HEK293T (cell line): ENCODE data around the gene AHDC1.
"Not testable (repeated sequence)": the region's sequence is repeated elsewhere in the genome, so short reads cannot be mapped to it uniquely, and the experiment has no call there.

ENCODE experiments used
- CTCF ChIA-PET: fragments of 350-600 bp; formaldehyde crosslinking; extraction: SDS; loops from one replicate; lab custom pipeline; 2021; ENCODE audit warnings: antibody characterized with exemption, inconsistent platforms; lab: Yijun Ruan, JAX
- POLR2A ChIA-PET: fragments of 350-600 bp; formaldehyde crosslinking; extraction: SDS; loops from one replicate; lab custom pipeline; 2020; ENCODE audit warnings: antibody characterized with exemption, inconsistent platforms; lab: Yijun Ruan, JAX
- DNase-seq: peaks from one replicate; pipeline ENCODE4 v3.0.0; 2012; ENCODE audit warnings: mixed read lengths; ENCODE audit errors: extremely low spot score
- ARNT ChIP-seq: fragments of 450-650 bp; IDR thresholded peaks from 2 replicates; pipeline ENCODE4 v1.6.1; 2017; ENCODE audit warnings: mild to moderate bottlenecking
- BHLHE40 ChIP-seq: fragments of 450-650 bp; IDR thresholded peaks from 2 replicates; pipeline ENCODE4 v1.6.1; 2016; ENCODE audit warnings: mild to moderate bottlenecking, moderate library complexity, borderline replicate concordance
- CTBP1 ChIP-seq: fragments of 450-650 bp; IDR thresholded peaks from 2 replicates; pipeline ENCODE4 v1.6.1; 2016; ENCODE audit warnings: borderline replicate concordance
- ELF4 ChIP-seq: fragments of 450-650 bp; IDR thresholded peaks from 2 replicates; pipeline ENCODE4 v1.6.1; 2017; ENCODE audit warnings: antibody characterized with exemption
- FOXA1 ChIP-seq: fragments of 450-650 bp; IDR thresholded peaks from 2 replicates; pipeline ENCODE4 v1.6.1; 2016; ENCODE audit warnings: mild to moderate bottlenecking
- FOXK2 ChIP-seq: fragments of 450-650 bp; IDR thresholded peaks from 2 replicates; pipeline ENCODE4 v1.6.1; 2016; ENCODE audit warnings: mild to moderate bottlenecking
- FOXM1 ChIP-seq: fragments of 450-650 bp; IDR thresholded peaks from 2 replicates; pipeline ENCODE4 v1.6.1; 2017; ENCODE audit warnings: mild to moderate bottlenecking, borderline replicate concordance
- HDGF ChIP-seq: fragments of 450-650 bp; IDR thresholded peaks from 2 replicates; pipeline ENCODE4 v1.6.1; 2017; ENCODE audit warnings: antibody characterized with exemption, borderline replicate concordance
- L3MBTL2 ChIP-seq: fragments of 450-650 bp; conservative IDR thresholded peaks from 2 replicates; pipeline ENCODE4 v1.6.1; 2016; ENCODE audit warnings: mild to moderate bottlenecking
- LEF1 ChIP-seq: fragments of 450-650 bp; IDR thresholded peaks from 2 replicates; pipeline ENCODE4 v1.6.1; 2017; ENCODE audit warnings: mild to moderate bottlenecking, borderline replicate concordance
- NFRKB ChIP-seq: fragments of 450-650 bp; IDR thresholded peaks from 2 replicates; pipeline ENCODE4 v1.6.1; 2016; ENCODE audit warnings: mild to moderate bottlenecking, moderate library complexity
- SP1 ChIP-seq: fragments of 450-650 bp; IDR thresholded peaks from 2 replicates; pipeline ENCODE4 v1.6.1; 2017
- SUZ12 ChIP-seq: fragments of 450-650 bp; IDR thresholded peaks from 2 replicates; pipeline ENCODE4 v1.6.1; 2016; ENCODE audit warnings: mild to moderate bottlenecking
- TARDBP ChIP-seq: fragments of 450-650 bp; IDR thresholded peaks from 2 replicates; pipeline ENCODE4 v1.6.1; 2016
- ZNF384 ChIP-seq: fragments of 450-650 bp; IDR thresholded peaks from 2 replicates; pipeline ENCODE4 v1.6.1; 2016
- TF ChIP-seq, protein P1 (sequence below): fragments of 450-650 bp; IDR thresholded peaks from 2 replicates; pipeline ENCODE4 v1.6.1; 2016

Gene AHDC1

GRCh38 chr1:27648602-27649305 lies 44.8 kb upstream of the AHDC1 start:
- CTCF ChIA-PET = no interaction called here
- DNase-seq = no peak
- TF ChIP-seq HDGF (no peak), SUZ12 (no peak), LEF1 (no peak), ZNF384 (no peak), NFRKB (no peak), CTBP1 (no peak), L3MBTL2 (no peak)
- POLR2A ChIA-PET = interaction anchor here (2.6 kb wide), 1 partner anchor 24 kb away, joined by 8 read pairs; the partner anchor contains the start of gene IFI6

DNA sequence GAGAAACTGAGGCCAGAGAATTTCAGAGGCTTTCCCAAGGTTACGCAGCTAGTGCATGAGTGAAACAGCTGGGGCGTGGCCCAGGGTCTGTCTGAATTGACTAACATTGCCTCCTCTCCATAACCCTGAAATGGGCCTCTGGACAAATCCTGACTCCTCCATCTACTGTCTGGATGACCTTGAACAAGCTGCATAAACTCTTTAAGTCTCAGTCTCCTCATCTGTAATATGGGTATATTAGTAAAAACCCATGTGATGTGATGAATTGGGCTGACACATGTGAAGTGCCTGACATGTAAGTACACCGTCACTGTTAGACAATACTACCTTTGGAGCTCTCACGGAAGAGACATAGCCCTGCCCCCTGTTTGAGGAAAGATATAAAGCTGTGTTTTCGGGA lies 43.4 kb upstream of the AHDC1 start:
- no peak for TF ChIP-seq ZNF384
- TF ChIP-seq TARDBP = no peak
- no peak for TF ChIP-seq FOXA1
- TF ChIP-seq SP1 = no peak
- no peak for TF ChIP-seq HDGF
- TF ChIP-seq L3MBTL2 = no peak
- TF ChIP-seq CTBP1 = no peak
- ChIA-PET CTCF (no interaction called here), POLR2A (no interaction called here)
- DNase-seq = no peak

DNA sequence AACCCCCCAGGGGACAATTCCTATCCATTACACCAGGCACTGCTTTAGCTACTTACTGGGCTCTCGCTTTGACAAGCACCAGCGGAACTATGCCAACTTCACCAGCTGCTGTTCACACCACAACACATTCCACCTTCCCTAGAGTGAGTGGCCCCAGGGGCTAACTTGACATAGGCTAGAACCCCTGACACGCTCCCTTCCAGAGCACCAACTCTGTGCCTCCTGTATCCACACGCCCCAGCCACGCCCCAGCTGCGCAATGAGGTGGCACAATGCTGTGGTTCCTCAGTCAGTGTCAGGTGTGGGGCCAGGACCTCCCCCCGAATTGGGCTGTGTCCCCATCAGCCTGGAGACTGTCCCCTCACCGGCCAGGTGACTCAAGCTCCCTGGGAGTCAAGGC lies 42.7 kb upstream of the AHDC1 start:
- no peak for DNase-seq
- ChIA-PET CTCF (no interaction called here), POLR2A (no interaction called here)
- TF ChIP-seq FOXM1 (no peak), NFRKB (no peak), FOXA1 (no peak), SUZ12 (no peak), TARDBP (no peak), L3MBTL2 (no peak), SP1 (no peak), CTBP1 (no peak), FOXK2 (no peak), ZNF384 (no peak), ELF4 (no peak), ARNT (no peak)

- CTCF ChIA-PET = no interaction called here
These were observed 41.1 kb upstream of the AHDC1 start for GRCh38 chr1:27645071-27645415.

GRCh38 chr1:27644369-27645070 lies 40.6 kb upstream of the AHDC1 start:
- TF ChIP-seq HDGF (no peak), FOXA1 (no peak), ZNF384 (no peak), TARDBP (no peak), ARNT (no peak)
- no peak for DNase-seq
- ChIA-PET POLR2A (no interaction called here), CTCF (no interaction called here)

More at GRCh38 chr1:27645071-27645415, 41.1 kb upstream of the AHDC1 start:
- DNase-seq = no peak
- TF ChIP-seq, protein P1, sequence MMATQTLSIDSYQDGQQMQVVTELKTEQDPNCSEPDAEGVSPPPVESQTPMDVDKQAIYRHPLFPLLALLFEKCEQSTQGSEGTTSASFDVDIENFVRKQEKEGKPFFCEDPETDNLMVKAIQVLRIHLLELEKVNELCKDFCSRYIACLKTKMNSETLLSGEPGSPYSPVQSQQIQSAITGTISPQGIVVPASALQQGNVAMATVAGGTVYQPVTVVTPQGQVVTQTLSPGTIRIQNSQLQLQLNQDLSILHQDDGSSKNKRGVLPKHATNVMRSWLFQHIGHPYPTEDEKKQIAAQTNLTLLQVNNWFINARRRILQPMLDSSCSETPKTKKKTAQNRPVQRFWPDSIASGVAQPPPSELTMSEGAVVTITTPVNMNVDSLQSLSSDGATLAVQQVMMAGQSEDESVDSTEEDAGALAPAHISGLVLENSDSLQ = no peak
- TF ChIP-seq ELF4 = no peak
- no peak for TF ChIP-seq LEF1
- TF ChIP-seq CTBP1 = no peak
- TF ChIP-seq L3MBTL2 = no peak
- TF ChIP-seq NFRKB = no peak
- TF ChIP-seq ARNT = no peak
- TF ChIP-seq TARDBP = no peak
- POLR2A ChIA-PET = no interaction called here

DNA sequence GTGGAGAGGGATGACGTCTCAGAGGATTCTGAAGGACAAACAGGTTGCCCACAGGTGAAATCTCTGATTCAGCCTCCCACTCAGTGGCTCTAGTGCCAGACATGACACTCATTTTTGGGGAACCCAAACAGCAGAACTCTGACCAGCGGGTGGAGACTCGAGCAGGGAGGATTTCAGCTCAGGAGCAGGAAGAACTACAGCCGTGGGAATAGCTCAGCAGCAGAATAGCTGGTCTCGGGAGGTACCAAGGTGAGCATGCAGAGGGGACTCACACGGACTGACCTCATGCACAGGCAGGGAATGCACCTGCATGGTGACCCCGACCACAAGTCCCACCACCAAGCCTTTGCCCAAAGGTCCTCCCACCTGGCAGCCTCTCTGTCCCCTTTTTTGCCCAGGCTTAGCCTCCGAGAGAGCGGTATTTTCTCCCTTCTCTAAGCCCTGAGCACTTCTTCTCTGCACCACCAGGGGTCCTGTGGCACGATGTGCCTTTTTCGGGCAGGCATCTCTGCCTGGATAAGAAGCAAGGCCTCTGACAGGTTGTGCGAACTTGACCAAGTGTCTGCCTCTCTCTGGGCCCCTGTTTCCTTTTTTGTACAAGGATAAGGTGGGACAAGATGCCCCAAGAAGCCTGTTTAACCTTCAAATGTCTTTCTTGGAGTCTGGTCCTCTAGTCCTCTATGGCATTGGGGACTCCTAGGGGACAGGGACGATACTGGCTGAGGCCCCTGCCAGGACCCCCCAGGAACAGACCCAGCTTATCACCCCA lies 39.8 kb upstream of the AHDC1 start:
- CTCF ChIA-PET = interaction anchor here (0.6 to 1.4 kb wide), 3 partner anchors 15 to 25 kb away, joined by 3 to 4 read pairs (median 3); no protein-coding TSS in a partner anchor

DNA sequence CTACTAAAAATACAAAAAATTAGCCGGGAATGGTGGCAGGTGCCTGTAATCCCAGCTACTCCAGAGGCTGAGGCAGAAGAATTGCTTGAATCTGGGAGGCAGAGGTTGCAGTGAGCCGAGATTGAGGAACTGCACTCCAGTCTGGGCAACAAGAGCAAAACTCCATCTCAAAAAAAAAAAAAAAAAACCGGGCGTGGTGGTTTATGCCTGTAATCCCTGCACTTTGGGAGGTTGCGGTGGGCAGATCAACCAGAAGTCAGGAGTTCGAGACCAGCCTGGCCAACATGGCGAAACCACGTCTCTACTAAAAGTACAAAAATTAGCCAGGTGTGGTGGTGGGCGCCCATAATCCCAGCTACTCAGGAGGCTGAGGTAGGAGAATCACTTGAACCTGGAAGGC lies 36.6 kb upstream of the AHDC1 start:
- POLR2A ChIA-PET, DNase-seq: not testable (repeated sequence)
- CTCF ChIA-PET = interaction anchor here (0.6 kb wide), 2 partner anchors 32 to 355 kb away, joined by 3 to 9 read pairs; no protein-coding TSS in a partner anchor

More for the DNA sequence above, 39.8 kb upstream of the AHDC1 start:
- POLR2A ChIA-PET = no interaction called here
- DNase-seq = peak; percentile 74
- TF ChIP-seq L3MBTL2 = no peak

GRCh38 chr1:27638805-27639204 lies 34.9 kb upstream of the AHDC1 start:
- no peak for DNase-seq
- TF ChIP-seq SUZ12 (no peak), FOXM1 (no peak), LEF1 (no peak), L3MBTL2 (no peak), FOXK2 (no peak), CTBP1 (no peak), SP1 (no peak), BHLHE40 (no peak), ARNT (no peak), ZNF384 (no peak), FOXA1 (no peak)
- TF ChIP-seq, protein P1 = no peak
- ChIA-PET CTCF (no interaction called here), POLR2A (no interaction called here)
